Ishikawa (cell line): Measurements from ENCODE around the gene RUNX1.

Experiments used
- CEBPB ChIP-seq: IDR thresholded peaks from 2 replicates; pipeline ENCODE4 v1.6.1; 2012
- CREB1 ChIP-seq: IDR thresholded peaks from 2 replicates; pipeline ENCODE4 v1.6.1; 2012; ENCODE audit warnings: low read depth
- EGR1 ChIP-seq: IDR thresholded peaks from 2 replicates; pipeline ENCODE4 v1.6.1; 2012
- EP300 ChIP-seq: IDR thresholded peaks from 2 replicates; pipeline ENCODE4 v1.6.1; 2012; ENCODE audit warnings: borderline replicate concordance
- FOXM1 ChIP-seq: IDR thresholded peaks from 2 replicates; pipeline ENCODE4 v1.6.1; 2012; ENCODE audit warnings: low read depth, borderline replicate concordance
- NFIC ChIP-seq: IDR thresholded peaks from 2 replicates; pipeline ENCODE4 v1.6.1; 2012
- RAD21 ChIP-seq: IDR thresholded peaks from 2 replicates; pipeline ENCODE4 v1.6.1; 2012; ENCODE audit warnings: low read depth
- TAF1 ChIP-seq: IDR thresholded peaks from 2 replicates; pipeline ENCODE4 v1.6.1; 2012; ENCODE audit warnings: low read depth, mild to moderate bottlenecking
- TEAD4 ChIP-seq: IDR thresholded peaks from 2 replicates; pipeline ENCODE4 v1.6.1; 2012
- ZBTB7A ChIP-seq: IDR thresholded peaks from 2 replicates; pipeline ENCODE4 v1.6.1; 2012; ENCODE audit warnings: low read depth
- TF ChIP-seq, protein P1 (sequence below): IDR thresholded peaks from 2 replicates; pipeline ENCODE4 v1.6.1; 2012
- TF ChIP-seq, protein P2 (sequence below): IDR thresholded peaks from 2 replicates; pipeline ENCODE4 v1.6.1; 2012; ENCODE audit warnings: low read depth, mild to moderate bottlenecking

DNA sequence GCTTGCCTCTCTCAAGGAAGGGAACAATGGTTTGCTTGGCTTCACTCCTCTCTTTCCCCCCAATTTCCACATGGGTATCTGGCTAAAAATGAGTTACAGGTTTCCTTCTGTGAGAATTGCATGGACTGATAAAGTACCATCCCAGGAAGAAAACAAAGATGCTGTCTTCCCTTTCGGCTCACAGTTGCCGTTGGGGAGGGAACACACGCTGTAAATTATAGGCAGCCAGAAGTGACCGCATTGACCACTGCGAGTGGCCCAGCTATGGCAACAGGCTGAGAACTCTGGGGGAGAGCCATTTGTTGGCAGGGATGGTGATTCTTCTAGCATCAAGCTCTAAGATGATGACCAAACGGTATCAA is 2.9 kb downstream of the RUNX1 start:
- TF ChIP-seq FOXM1 (no peak), CREB1 (no peak), EGR1 (no peak), RAD21 (no peak), TEAD4 (no peak), EP300 (no peak), CEBPB (no peak), NFIC (no peak), TAF1 (no peak), ZBTB7A (no peak)
- TF ChIP-seq, protein P1, sequence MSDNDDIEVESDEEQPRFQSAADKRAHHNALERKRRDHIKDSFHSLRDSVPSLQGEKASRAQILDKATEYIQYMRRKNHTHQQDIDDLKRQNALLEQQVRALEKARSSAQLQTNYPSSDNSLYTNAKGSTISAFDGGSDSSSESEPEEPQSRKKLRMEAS, result no peak
- TF ChIP-seq, protein P2, sequence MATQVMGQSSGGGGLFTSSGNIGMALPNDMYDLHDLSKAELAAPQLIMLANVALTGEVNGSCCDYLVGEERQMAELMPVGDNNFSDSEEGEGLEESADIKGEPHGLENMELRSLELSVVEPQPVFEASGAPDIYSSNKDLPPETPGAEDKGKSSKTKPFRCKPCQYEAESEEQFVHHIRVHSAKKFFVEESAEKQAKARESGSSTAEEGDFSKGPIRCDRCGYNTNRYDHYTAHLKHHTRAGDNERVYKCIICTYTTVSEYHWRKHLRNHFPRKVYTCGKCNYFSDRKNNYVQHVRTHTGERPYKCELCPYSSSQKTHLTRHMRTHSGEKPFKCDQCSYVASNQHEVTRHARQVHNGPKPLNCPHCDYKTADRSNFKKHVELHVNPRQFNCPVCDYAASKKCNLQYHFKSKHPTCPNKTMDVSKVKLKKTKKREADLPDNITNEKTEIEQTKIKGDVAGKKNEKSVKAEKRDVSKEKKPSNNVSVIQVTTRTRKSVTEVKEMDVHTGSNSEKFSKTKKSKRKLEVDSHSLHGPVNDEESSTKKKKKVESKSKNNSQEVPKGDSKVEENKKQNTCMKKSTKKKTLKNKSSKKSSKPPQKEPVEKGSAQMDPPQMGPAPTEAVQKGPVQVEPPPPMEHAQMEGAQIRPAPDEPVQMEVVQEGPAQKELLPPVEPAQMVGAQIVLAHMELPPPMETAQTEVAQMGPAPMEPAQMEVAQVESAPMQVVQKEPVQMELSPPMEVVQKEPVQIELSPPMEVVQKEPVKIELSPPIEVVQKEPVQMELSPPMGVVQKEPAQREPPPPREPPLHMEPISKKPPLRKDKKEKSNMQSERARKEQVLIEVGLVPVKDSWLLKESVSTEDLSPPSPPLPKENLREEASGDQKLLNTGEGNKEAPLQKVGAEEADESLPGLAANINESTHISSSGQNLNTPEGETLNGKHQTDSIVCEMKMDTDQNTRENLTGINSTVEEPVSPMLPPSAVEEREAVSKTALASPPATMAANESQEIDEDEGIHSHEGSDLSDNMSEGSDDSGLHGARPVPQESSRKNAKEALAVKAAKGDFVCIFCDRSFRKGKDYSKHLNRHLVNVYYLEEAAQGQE, result no peak
